SK-N-SH (cell line): Measurements from ENCODE around the gene CASKIN1. TPM values are rescaled to one million over a fixed set of nuclear protein-coding genes. Genes with fewer than 3 reads are reported as not detected.

Experiments used
- CTCF ChIA-PET: fragments of 300-600, 350-600 bp; formaldehyde crosslinking; extraction: SDS; loops from one replicate; lab custom pipeline; 2021; lab: Yijun Ruan, JAX
- POLR2A ChIA-PET: fragments of 350-600 bp; sonication (Branson Sonifier 250); formaldehyde crosslinking; extraction: SDS; loops from one replicate; lab custom pipeline; 2020; ENCODE audit warnings: antibody characterized with exemption, inconsistent platforms; lab: Yijun Ruan, JAX
- DNase-seq: peaks from one replicate; pipeline ENCODE4 v3.0.0; 2012
- H2AFZ ChIP-seq: fragments of 200-600 bp; sonication (generic); 2 replicates; pipeline ENCODE4 v1.8.1; 2016; ENCODE audit warnings: antibody characterized with exemption, mild to moderate bottlenecking, low read depth
- H3F3A ChIP-seq: fragments of 200-600 bp; sonication (generic); replicated peaks from 2 replicates; pipeline ENCODE3; 2016; ENCODE audit warnings: antibody characterized with exemption, mild to moderate bottlenecking; ENCODE audit not compliant: insufficient read depth
- H3K27ac ChIP-seq, 2 experiments: fragments of 200-500 bp in 1 of 2; fragments of 200-600 bp in 1 of 2; sonication (Bioruptor generic) in 1 of 2; sonication (generic), shearing (Covaris generic) in 1 of 2; 2 replicates each; pipeline versions ENCODE4 v1.5.1 to v1.6.1; 2014 to 2016; ENCODE audit warnings: low read depth in 2 of 2, inconsistent platforms in 1 of 2, low read length in 1 of 2, mild to moderate bottlenecking in 1 of 2, mixed read lengths in 1 of 2
- H3K27me3 ChIP-seq: fragments of 200-600 bp; sonication (generic), shearing (Covaris generic); 2 replicates; pipeline ENCODE4 v1.6.1; 2016; ENCODE audit warnings: mixed run types; ENCODE audit not compliant: insufficient read depth
- H3K36me3 ChIP-seq, 2 experiments: fragments of 200-500 bp in 1 of 2; fragments of 200-600 bp in 1 of 2; sonication (Bioruptor generic) in 1 of 2; sonication (generic) in 1 of 2; replicated peaks in 1 of 2; 2 replicates each; pipeline versions ENCODE3 to v1.5.1; 2014 to 2016; ENCODE audit warnings: low read length in 1 of 2, mild to moderate bottlenecking in 1 of 2; ENCODE audit not compliant: insufficient read depth in 2 of 2, control insufficient read depth in 1 of 2
- H3K4me1 ChIP-seq, 2 experiments: fragments of 200-500 bp in 1 of 2; fragments of 200-600 bp in 1 of 2; sonication (Bioruptor generic) in 1 of 2; sonication (generic), shearing (Covaris generic) in 1 of 2; 2 replicates each; pipeline versions ENCODE4 v1.5.1 to v1.6.1; 2014 to 2016; ENCODE audit warnings: low read depth in 1 of 2, low read length in 1 of 2, mixed run types in 1 of 2; ENCODE audit not compliant: insufficient read depth in 2 of 2, control insufficient read depth in 1 of 2
- H3K4me2 ChIP-seq: fragments of 200-600 bp; sonication (generic), shearing (Covaris generic); 2 replicates; pipeline ENCODE4 v1.6.1; 2017; ENCODE audit warnings: mixed run types
- H3K4me3 ChIP-seq, 2 experiments: fragments of 200-500 bp in 1 of 2; fragments of 200-600 bp in 1 of 2; sonication (Bioruptor generic) in 1 of 2; sonication (generic), shearing (Covaris generic) in 1 of 2; 2 replicates each; pipeline versions ENCODE4 v1.5.1 to v1.8.1; 2014 to 2016; ENCODE audit warnings: low read depth in 2 of 2, inconsistent platforms in 1 of 2, low read length in 1 of 2, mild to moderate bottlenecking in 1 of 2, mixed read lengths in 1 of 2, moderate library complexity in 1 of 2
- H3K79me2 ChIP-seq: fragments of 200-600 bp; sonication (generic); 2 replicates; pipeline ENCODE4 v1.8.1; 2017; ENCODE audit warnings: mild to moderate bottlenecking; ENCODE audit not compliant: insufficient read depth
- H3K9ac ChIP-seq: fragments of 200-600 bp; sonication (generic); 2 replicates; pipeline ENCODE4 v1.6.1; 2017; ENCODE audit warnings: mixed run types
- H3K9me2 ChIP-seq: fragments of 200-600 bp; sonication (generic); 2 replicates; pipeline ENCODE4 v1.6.1; 2017; ENCODE audit warnings: mixed run types
- H3K9me3 ChIP-seq: fragments of 200-600 bp; sonication (generic); 2 replicates; pipeline ENCODE4 v1.6.1; 2017; ENCODE audit warnings: mixed run types, mild to moderate bottlenecking, moderate library complexity
- H4K20me1 ChIP-seq: fragments of 200-600 bp; sonication (generic); 2 replicates; pipeline ENCODE4 v1.6.1; 2017; ENCODE audit warnings: mild to moderate bottlenecking, mixed run types; ENCODE audit not compliant: insufficient read depth
- ELF1 ChIP-seq: IDR thresholded peaks from 2 replicates; pipeline ENCODE4 v1.4.0; 2012
- EZH2phosphoT487 ChIP-seq: fragments of 200-600 bp; sonication (generic); IDR thresholded peaks from 2 replicates; pipeline ENCODE4 v1.6.1; 2017; ENCODE audit warnings: low read depth, mixed run types, mild to moderate bottlenecking, antibody characterized with exemption, moderate library complexity, borderline replicate concordance
- MEF2A ChIP-seq: IDR thresholded peaks from 2 replicates; pipeline ENCODE4 v1.4.0; 2012; ENCODE audit warnings: low read depth, borderline replicate concordance
- RFX5 ChIP-seq: IDR thresholded peaks from 2 replicates; pipeline ENCODE4 v1.6.1; 2012; ENCODE audit warnings: mild to moderate bottlenecking, improper control_type of control experiment, low read length
- SMC3 ChIP-seq: IDR thresholded peaks from 2 replicates; pipeline ENCODE4 v1.6.1; 2012; ENCODE audit warnings: low read depth, low read length, improper control_type of control experiment
- TEAD4 ChIP-seq: IDR thresholded peaks from 2 replicates; pipeline ENCODE4 v1.4.0; 2012; ENCODE audit warnings: mild to moderate bottlenecking, borderline replicate concordance; ENCODE audit not compliant: insufficient read depth
- YY1 ChIP-seq: IDR thresholded peaks from 2 replicates; pipeline ENCODE4 v1.4.0; 2012; ENCODE audit warnings: low read depth, mild to moderate bottlenecking
- WGBS: methylation state at CpG from one replicate; pipeline ENCODE4 v1.1.6; 2017; ENCODE audit warnings: low lambda C conversion rate; 5-methylcytosine and 5-hydroxymethylcytosine counted together
- polyA plus RNA-seq, 3 experiments: library from polyadenylated mRNA; depleted of rRNA; stranded (reverse); fragments of >200 nt; gene quantifications; 2 replicates each; pipeline ENCODE4 v1.2.3, GENCODE V29; 2012
- TF ChIP-seq, protein P1 (sequence below): IDR thresholded peaks from 2 replicates; pipeline ENCODE4 v1.4.0; 2012; ENCODE audit warnings: low read depth, borderline replicate concordance
- TF ChIP-seq, protein P2 (sequence below): fragments of 150-350 bp; IDR thresholded peaks from 2 replicates; pipeline ENCODE4 v1.6.1; 2017; ENCODE audit warnings: antibody characterized with exemption, low read length, low read depth, borderline replicate concordance

Gene CASKIN1
- polyA plus RNA-seq, 1 of the 3 experiments (the other 2 are of a cell fraction): 1.7 TPM

DNA sequence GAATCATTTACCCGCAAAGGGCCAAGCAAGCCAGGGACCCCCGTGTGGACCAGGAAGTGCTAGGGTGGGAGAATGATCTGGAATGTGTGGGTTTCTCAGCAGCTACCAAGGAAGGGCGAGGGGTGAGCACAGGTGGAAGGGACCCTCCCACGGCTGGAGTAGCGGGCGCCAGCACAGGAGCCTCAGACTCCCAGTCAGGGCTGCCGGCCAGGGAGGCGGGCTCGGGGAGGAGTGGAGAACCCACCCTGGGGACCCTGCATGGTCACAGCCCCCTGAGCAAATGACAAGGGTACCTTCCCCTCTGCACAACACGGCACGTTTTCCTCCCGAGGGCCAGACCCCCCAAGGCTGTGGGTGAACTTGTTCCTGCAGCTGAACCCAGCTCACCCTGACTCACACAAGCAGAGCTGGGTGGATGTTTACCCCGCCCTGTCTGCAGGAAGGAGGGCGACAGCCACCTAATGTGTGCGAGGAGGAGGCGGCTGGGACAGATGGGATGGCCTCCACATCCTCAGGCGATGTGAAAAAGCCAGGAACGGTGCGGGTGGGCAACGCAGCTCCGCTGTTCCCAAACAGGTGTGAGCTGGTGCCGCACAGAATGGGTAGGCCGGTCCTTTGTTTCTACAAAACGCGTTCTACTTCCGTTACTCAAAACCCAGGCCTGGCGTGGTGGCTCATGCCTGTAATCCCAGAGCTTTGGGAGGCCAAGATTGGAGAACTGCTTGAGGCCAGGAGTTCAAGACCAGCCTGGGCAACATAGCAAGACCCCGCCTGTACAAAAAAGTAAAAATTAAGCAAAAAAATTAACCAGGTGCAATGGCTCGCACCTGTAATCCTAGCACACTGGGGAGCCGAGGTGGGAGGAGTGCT is 48.8 kb upstream of the CASKIN1 start:
- Histone ChIP-seq H3K9me3 (no peaks in the 10 kb centered on the region), H3K9me2 (no peaks in the 10 kb centered on the region), H2AFZ (no peak overlapping the region), H3K27ac (no peak overlapping the region), H3K36me3 (peaks cover 19 to 31% of the 10 kb centered on the region in 2 experiments), H3K4me3 (no peak overlapping the region), H3F3A (peaks cover 4% of the 10 kb centered on the region), H3K9ac (no peak overlapping the region), H3K4me2 (no peak overlapping the region), H3K27me3 (no peaks in the 10 kb centered on the region), H4K20me1 (no peaks in the 10 kb centered on the region), H3K79me2 (peaks cover 32% of the 10 kb centered on the region), H3K4me1 (peaks cover 0 to 2% of the 10 kb centered on the region in 2 experiments; a peak in 1 of 4 replicates)
- DNase-seq: peak; percentile 25
- POLR2A ChIA-PET: no interaction called here
- CTCF ChIA-PET: interaction anchor here (1.7 kb wide), 1 partner anchor 51 kb away, joined by 6 read pairs; no protein-coding TSS in a partner anchor
- TF ChIP-seq MEF2A (no peak), TEAD4 (no peak), ELF1 (no peak), SMC3 (no peak), EZH2phosphoT487 (no peak), YY1 (no peak)
- TF ChIP-seq, protein P1, sequence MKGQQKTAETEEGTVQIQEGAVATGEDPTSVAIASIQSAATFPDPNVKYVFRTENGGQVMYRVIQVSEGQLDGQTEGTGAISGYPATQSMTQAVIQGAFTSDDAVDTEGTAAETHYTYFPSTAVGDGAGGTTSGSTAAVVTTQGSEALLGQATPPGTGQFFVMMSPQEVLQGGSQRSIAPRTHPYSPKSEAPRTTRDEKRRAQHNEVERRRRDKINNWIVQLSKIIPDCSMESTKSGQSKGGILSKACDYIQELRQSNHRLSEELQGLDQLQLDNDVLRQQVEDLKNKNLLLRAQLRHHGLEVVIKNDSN: no peak
- TF ChIP-seq, protein P2, sequence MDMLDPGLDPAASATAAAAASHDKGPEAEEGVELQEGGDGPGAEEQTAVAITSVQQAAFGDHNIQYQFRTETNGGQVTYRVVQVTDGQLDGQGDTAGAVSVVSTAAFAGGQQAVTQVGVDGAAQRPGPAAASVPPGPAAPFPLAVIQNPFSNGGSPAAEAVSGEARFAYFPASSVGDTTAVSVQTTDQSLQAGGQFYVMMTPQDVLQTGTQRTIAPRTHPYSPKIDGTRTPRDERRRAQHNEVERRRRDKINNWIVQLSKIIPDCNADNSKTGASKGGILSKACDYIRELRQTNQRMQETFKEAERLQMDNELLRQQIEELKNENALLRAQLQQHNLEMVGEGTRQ: no peak
- WGBS: 95% methylated on average over 24 of the region's 30 CpGs

- DNase-seq: peak; percentile 66
- POLR2A ChIA-PET: no interaction called here
- Histone ChIP-seq H3K79me2 (peaks cover 24% of the 10 kb centered on the region), H3K4me1 (no peaks in the 10 kb centered on the region), H3K36me3 (peaks cover 18 to 33% of the 10 kb centered on the region in 2 experiments), H3K9me2 (no peaks in the 10 kb centered on the region), H4K20me1 (no peaks in the 10 kb centered on the region), H3K4me3 (no peak overlapping the region), H3K9me3 (no peaks in the 10 kb centered on the region), H3K4me2 (no peak overlapping the region), H3K9ac (no peak overlapping the region), H3F3A (peaks cover 10% of the 10 kb centered on the region), H2AFZ (no peak overlapping the region), H3K27ac (no peak overlapping the region), H3K27me3 (no peaks in the 10 kb centered on the region)
- WGBS: 82% methylated on average over 3 of the region's 17 CpGs
- TF ChIP-seq RFX5: no peak
- CTCF ChIA-PET: interaction anchor here (1.7 kb wide), 1 partner anchor 50 kb away, joined by 6 read pairs; no protein-coding TSS in a partner anchor
These were observed 47.9 kb upstream of the CASKIN1 start for GRCh38 chr16:2244301-2244700.
